GM18868 (cell line): ENCODE data around the gene POLR1G.

Experiments used
- ATAC-seq: cut with Tn5 transposase; IDR thresholded peaks from one replicate; pipeline ENCODE4 v1.9.1; 2021; ENCODE audit warnings: mild to moderate bottlenecking, moderate library complexity; ENCODE audit not compliant: unreplicated experiment

Gene POLR1G

DNA sequence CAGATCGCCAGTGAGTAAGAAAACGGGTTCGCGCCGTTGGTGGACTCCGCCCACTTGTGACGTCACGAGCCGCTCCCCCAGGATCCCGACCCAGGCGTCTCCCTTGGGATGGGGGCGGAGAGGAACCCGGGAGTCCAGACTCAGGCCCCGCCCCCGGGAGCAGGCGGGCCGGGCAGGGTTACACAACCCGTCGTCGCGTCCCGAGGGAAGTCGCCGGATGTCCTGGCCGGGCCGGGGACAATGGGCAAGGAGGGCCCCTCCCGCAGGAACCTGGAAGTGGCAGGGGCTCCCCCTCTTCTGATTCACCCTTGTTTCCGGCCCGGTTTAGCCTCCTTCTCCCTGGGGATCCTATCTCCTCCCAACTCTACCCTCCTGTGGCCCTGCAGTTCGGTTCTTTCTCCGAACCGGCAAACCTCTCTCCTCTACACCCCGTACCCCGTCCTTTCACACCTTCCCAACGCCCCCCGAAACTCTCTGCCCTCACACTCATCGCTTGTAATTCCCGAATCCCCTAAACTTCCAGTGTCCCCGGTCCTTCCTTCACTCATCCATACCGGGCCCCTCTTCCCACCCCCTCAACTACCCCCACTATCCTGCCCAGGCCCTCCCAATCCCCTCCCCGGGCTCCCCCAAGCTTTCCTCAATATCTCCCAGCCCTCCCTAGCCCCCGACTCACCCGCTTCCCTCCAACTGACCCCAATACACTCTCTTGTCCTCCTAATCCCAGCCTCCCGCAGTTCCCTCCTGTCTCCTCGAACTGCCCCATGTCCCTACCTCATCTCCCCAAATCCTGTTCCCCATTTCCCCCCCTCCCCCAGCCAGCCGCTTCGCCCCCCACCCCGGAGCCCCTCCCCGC is 37.2 kb downstream of the POLR1G start:
- no peak for ATAC-seq

DNA sequence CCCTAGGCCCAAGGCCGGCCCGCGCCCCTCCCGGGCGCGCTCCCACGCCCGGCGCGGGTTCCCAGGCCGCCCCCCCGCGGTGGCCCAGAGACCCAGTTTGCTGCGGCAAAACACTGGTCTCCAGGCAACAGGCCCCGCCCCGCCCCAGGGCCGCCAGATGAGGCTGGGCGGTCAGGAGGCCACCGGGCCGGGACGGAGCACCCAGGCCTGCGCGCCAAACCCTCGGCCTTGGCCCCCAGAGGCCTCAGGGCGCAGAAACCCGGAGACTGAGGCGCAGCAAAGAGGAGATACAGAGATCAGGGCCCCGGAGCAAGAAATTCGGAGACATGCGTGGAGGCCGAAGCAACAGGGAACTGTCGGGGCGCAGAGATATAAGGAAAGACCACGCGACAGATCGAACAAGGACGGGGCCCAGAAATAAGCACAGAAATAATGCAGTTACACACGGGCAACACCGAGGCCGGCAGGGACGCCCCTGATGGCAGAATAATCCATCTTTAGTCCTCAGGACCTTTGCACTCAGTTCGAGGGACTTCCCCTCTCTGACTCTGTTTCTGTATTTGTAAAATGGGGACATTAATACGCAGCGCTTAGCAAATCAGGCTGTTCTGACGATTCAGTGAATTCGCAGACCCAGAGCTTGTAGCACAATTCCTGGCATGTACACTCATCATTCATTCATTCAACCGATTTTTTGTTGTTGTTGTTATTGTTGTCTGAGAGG is 38.0 kb downstream of the POLR1G start:
- ATAC-seq = peak; percentile 37

DNA sequence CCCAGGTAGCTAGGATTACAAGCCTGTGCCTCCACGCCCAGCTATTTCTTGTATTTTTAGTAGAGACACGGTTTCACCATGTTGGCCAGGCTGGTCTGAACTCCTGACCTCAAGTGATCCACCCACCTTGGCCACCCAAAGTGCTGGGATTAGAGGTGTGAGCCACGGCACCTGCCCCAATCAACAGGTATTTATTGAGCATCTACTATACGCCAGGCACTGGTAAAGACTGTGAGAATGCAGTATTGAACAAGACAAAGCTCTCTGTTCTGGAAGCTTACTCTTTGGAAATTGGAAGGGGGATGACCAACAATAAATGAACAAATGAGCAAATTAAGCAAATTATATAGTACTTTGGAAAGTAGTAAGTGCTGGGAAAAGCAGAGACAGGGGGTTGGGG is 38.7 kb downstream of the POLR1G start:
- no peak for ATAC-seq

DNA sequence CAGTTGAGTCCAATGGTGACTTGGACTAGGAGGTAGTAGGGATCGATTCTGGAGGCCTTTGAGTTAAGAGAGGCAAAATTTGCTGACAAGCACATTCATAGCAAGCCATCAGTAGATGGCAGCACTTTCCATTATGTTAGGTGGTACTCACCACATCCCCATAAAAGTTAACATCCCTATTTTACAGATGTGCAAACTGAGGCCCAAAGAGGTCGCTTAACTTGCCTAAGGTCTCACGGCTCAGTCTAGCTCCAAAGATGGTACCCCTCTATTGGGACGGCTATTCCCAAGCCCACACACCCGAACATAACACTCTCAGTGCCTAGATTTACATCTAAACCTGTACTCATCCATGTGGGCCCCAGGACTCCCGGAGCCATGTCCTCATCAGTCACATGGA is 39.9 kb downstream of the POLR1G start:
- ATAC-seq = no peak

DNA sequence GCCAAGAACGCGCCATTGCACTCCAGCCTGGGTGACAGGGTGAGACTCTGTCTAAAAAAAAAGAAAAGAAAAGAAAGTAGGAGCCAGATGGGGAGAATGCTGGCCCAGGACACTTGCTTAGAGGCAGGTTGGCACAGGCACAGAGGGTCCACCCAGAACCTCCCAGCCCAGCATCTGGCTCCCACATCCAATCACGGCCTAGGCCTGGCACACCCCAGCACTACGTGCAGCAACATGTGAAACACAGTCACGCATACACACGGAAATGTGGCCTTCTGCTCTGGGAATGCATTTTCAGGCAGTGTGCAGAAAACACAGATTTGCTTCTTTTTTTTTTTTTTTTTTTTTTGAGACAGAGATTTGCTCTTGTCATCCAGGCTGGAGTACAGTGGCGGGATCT is 40.5 kb downstream of the POLR1G start:
- ATAC-seq = no peak

DNA sequence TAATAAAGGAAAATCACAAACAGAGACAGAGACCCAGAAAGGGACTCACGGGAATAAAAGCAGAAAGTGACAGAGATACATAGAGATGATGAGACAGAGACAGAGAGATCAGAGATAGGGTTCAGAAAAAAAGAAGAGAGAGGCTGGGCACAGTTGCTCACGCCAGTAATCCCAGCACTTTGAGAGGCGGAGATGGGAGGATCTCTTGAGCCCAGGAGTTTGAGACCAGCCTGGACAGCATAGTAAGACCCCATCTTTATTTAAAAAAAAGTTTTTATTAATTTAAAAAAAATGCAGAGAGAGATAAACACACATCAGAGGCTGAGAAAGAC is 41.9 kb downstream of the POLR1G start:
- ATAC-seq = no peak

DNA sequence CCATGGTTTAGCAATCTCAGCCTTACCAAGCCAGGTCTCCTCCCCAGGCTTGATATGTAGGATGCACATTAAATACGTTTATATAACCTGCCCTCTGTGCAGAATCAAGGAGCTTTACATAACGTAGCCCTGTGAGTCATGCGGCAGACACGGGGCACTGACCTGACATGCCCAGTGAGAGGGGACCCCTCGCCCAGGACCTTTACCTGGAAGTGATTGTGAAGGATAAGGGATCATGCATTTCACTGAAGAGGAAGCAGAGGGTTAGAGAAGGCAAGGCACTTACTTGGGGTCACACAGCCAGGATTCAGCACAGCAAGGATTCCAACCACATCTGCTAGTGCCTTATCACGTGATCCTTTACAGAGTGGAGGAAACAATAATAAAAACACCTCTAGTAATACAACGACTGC is 42.4 kb downstream of the POLR1G start:
- ATAC-seq = no peak

DNA sequence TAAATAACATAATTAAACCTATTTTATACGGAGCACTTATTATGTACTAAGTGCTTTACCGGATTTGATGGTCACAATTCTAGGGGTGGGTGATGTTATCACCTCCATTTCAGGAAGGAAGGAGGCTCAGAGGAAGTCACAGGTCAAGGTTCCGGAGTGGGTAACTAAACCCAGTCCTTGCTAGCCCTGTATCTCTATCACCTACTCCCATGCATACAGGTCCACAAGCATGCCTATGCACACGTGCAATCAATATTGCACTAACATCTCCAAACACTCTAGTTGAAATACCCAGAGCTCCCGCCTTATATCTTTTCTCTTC is 43.5 kb downstream of the POLR1G start:
- ATAC-seq = no peak

DNA sequence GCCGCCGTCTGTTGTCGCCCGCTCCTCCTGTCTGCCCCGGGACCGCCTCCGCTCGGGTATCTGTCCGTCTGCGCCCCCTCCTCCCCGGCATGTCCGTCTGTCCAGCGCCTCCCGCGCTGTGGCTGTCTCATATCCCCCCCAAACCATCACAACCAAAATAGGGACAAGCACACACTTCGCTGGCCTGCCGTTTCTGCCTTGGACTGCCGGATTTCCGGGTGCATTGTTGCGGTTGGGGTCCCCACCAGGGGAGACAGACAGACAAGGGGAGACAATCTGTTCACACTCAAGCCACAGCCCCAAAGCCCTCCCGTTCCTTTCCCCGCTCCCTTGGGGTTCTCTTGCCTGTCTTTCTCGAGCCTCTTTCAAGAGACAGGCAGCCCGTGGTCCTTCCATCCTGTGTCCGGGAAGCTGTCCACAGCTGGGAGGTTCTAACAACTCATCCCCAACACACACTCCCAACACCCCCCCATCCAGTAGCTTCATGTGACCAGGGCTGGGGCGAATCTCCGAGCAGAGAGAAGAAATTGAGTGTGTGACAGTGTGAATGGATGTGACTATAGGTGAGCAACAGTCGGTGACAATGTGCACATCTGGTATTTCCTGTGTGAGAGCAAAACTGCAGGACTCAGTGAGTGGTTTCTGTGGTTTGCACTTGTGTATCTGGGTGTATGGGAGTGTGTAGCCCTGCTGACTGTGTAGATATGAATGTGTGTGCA is 44.8 kb downstream of the POLR1G start:
- ATAC-seq = no peak

DNA sequence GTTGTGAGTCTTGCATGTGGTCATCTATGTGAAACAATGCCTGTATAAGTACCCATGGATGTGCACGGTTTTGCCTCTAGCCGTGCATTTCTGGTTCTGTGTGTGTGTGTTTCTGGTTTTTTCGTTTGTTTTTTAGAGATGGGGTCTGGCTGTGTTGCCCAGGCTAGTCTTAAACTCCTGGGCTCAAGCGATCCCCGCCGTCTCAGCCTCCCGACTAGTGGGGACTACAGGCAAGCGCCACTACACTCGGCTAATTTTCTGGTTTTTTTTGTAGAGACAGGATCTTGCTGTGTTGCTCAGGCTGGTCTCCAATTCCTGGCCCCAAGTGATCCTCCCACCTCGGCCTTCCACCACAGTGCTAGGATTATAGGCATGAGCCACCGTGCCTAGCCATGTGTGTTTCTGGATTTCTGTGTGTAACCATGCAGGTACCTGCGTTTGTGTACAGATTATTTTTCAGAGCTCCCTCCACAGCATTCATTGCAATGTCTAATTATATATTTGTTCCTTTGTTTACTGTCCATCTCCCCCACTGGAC is 45.5 kb downstream of the POLR1G start:
- no peak for ATAC-seq

DNA sequence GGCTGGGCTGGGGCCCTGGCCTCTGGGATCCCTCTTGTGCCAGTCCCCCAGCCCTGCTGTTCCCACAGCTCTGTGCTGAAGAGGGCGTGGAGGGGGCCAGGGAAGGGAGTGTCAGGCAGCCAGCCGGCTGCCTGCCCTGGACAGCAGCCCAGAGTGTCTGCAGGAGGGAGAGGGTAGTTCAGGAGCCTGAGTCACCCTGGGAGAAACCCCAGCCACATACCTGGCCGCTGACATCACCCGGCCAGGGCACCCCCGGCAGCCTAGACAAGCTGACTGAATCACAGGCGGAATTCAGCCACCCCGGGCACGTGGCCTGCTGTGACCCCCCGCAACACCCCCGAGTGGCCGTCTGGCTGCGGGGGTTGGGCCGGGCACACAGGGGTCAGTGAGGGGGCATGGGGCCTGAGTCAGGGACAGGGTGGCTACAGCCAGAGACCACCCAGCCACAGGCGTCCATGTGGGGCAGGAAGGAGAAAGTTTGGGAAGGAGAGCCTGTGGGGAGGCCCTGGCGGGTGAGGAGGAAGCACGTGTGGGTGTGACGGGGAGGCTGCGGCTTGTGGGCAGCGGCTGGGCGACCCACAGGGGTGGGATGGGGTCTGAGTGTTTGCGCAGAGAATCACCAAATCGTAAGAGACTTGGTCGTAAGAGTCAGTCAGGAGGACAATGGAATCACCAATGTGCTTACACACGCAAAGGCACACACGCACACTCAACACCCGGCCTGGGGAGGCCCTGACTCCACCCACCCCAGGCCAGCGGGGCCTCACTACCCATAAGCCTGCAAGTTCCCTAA is 49.5 kb downstream of the POLR1G start:
- ATAC-seq = no peak

DNA sequence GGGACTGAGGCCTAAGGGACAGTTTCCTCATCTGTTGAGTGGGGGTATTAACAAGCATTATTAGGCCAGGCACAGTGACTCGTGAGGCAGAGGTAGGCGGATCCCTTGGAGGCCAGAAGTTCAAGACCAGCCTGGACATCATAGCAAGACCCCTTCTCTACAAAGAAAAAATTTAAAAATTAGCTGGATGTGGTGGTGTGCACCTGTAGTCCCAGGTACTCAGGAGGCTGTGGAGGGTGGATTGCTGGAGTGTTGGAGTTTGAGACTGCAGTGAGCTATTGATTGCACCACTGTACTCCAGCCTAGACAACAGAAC is 50.0 kb downstream of the POLR1G start:
- no peak for ATAC-seq

DNA sequence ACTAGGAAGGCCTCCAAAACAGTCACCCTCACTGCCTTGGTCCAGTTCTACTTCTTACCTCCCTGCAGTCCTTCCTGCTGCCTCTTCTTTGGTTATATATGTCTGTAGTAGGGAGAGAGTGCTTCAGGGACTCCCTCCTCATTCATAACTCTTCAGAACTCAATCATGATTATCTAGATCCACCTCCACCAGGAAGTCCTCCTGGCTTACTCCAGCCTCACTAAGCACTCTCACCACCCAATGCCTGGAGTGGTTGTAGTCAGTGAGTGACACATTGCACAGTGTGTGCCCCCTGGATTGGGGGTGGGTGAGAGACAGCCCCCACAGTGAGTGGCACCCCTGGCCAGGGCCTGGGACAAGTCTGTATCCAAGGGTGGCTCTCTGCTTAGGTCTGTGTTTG is 51.3 kb downstream of the POLR1G start:
- ATAC-seq = no peak
